ENCODE data around the gene ESRRA.

The ESRRA gene

GRCh38 chr11:64352995-64353714, 47.8 kb downstream of the ESRRA start:
- no peak for DNase-seq

DNA sequence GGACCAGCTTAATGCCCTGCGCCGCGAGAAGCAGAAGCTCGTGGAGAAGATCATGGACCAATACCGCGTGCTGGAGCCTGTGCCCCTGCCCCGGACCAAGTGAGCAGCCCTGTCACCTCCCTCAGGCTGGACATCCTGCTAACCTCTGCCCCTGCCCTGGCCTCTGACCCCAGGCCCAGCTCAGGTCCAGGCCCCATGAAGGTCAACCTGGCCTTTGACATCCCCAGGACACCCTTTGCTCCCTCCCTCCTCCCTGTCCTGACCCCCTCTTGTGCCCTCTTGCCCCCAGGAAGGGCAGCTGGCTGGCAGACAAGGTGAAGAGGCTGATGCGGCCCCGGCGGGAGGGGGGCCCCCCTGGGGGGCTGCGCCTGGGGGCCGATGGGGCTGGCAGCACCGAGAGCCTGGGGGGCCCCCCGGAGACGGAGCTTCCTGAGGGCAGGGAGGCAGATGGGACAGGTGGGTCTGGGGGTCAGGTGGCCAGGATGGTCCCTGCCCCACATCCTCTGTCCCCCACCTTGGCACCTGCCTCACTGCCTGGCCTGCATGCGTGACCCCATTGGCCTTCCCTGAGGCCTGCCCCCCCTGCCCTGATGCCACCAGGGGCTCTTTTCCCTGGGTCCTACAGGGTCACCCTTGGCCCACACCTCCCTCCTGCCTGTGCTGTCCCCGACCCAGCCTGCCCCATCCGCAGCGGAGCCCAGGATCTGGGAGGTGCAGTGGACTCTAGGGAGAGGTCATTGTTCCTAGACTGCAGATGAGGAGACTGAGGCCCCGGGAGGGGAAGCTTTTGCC, 48.6 kb downstream of the ESRRA start:
- DNase-seq, result no peak

- DNase-seq, result no peak
Measured at GRCh38 chr11:64355078-64355940, 50.0 kb downstream of the ESRRA start.

DNA sequence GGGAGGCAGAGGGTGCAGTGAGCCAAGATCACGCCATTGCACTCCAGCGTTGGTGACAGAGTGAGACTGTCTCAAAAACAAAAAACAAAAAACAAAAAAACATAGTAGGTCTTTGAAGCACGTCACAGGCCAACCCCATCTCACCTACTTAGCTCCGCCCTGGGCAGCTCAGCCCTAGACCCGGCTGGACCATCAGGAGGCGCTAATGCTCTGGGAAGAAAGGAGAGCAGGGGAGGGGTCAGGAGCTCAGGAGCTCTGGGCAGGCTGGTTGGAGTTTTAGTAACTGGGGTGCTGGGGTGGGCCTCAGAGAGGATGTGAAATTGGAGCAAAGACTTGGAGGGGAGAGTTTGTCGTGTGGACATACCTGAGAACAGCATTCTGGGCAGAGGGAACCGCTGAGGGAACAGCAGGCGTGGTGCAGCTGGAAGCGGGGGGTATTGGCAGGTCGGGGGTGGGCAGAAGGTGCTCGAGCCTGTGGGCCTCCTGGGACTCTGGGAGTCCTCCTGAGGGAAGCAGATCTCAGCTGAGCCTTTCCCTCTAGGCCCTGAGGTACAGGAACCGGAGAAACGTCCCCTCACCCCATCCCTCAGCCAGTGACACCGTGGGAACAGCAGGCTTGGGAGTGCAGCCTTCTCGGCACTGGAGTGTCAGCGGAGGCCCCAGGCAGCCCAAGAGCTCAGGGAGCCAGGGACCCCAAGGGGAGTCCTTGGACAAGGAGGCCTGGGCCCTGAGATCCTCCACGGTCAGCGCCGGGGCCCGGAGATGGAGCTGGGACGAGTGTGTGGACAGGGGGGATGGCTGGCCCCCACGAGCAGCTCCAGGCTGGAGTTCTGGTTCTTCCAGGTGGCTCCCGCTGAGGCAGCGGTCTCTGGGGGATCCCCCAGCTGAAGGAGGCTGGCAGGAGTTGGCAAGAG, 51.4 kb downstream of the ESRRA start:
- no peak for DNase-seq

GRCh38 chr11:64357446-64357845, 52.1 kb downstream of the ESRRA start:
- no peak for DNase-seq

DNA sequence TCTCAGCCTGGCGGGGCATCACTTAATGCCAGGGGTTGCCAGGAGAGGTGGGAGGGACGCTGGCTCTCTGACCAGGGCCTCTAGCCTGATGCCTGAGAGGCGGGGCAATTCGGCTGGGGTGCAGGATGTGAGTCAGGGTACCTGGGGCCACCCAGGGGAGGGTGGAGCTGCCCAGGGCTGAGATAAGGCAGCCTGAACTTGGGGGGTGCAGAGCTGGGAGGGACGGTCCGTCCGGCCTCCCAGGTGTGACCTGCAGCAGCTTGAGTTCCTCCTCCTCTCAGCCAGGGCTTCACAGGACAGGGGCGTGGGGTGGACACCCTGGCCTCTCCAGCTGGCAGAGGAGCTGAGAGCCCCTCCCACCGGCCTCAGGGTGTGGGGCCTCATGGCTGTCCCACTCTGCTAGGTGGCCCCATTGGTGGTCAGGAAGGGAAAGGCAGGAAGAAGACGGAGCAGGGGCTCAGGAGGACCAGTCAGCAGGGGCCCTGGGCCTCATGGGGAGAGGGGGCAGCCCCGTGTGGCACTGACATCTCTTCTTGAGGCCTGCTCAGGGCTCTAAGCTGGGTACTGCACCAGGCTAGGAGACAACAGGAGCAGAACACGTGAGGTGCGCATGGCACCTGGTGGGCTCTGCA, 52.7 kb downstream of the ESRRA start:
- DNase-seq, result peak; percentile 67

GRCh38 chr11:64358536-64358906, 53.2 kb downstream of the ESRRA start:
- DNase-seq, result no peak

DNA sequence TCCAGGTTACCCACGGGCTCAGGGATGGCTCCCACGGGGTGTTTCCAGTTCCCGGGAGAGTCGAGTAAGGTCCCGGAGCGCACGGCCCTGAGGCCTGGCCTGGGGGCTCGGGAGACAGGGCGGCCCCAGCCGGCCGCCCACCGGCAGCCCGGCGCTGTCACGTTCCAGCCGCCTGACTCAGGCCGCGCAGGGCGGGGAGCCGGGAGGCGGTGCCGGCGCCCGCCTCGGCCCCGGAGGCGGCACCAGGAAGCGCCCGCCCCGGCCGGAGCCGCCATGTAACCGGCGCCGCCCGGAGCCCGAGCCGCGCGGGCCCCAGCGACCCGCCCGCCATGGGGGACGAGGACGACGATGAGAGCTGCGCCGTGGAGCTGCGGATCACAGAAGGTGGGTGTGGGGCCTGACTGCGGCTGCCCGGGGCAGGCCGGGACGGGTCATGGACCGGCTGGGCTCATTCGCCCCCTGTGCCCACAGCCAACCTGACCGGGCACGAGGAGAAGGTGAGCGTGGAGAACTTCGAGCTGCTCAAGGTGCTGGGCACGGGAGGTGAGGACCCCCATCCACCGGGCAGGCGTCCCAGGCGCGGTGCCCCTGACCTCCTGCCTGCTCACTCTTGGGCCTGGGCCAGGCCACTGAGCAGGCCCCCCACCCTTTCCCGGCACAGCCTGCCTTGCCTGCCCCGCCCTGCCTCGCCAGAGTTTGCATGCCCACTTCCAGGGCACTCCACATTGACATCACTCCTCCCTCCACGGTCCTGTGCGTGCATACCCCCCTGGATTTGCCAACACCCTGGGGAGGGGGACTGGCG, 53.8 kb downstream of the ESRRA start, which contains the start of gene RPS6KA4:
TSS of gene RPS6KA4 (plus strand) at position 256 of the 805 bp plus-strand sequence. CDS start at position 330, 74 bp downstream.
- DNase-seq, result peak; percentile 70

DNA sequence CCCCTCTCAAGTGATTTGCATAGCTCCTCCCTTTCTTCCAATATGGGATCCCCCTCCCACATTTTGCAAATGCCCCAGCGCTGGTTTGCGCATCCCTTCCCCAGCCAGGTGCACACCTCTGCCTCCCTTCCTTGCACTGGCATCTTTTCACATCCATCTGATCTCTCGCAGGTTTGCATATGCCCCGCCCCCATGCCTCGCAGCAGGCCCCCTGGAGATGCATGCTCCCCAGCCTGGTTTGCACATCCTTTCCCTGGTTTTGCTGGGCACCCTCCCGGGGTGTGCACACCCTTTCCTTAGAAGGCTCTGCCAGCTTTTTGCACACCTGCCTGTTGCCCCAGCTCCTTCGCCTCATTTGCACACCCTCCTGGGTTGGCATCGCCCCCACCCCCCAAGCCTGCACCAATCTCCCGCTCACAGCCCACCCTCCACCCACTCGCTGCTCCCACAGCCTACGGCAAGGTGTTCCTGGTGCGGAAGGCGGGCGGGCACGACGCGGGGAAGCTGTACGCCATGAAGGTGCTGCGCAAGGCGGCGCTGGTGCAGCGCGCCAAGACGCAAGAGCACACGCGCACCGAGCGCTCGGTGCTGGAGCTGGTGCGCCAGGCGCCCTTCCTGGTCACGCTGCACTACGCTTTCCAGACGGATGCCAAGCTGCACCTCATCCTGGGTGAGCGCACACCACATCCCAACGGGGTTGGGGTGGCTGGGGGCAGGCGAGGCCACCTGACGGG, 54.6 kb downstream of the ESRRA start:
- DNase-seq, result no peak

DNA sequence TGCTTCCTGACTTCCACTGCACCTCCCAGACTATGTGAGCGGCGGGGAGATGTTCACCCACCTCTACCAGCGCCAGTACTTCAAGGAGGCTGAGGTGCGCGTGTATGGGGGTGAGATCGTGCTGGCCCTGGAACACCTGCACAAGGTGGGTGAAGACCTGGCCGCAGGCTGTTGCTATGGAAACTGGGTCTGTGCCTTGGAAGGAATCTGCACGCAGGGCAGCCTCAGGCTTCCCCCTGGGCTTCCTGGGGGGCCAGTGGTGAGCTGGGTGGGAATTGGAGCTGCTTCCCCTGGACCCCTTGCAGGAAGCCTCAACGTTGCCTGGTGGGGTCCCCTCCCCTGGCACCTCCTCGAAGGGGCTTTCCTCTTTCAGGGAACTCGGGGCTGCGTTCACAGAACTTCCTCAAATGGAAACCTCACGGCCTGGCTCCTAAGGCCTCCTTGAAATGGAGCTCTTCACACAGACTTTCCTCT, 55.2 kb downstream of the ESRRA start:
- DNase-seq, result no peak

DNA sequence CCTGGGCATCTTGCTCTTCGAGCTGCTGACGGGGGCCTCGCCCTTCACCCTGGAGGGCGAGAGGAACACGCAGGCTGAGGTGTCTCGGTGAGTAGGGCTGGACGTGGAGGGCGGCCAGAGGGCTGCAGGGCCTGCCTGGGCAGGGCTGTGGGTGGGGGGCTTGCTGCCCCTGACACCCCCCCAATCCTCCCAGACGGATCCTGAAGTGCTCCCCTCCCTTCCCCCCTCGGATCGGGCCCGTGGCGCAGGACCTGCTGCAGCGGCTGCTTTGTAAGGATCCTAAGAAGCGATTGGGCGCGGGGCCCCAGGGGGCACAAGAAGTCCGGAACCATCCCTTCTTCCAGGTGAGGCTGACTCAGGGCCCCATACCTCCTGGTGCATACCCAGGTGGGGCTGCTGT, 56.3 kb downstream of the ESRRA start:
- DNase-seq, result no peak

DNA sequence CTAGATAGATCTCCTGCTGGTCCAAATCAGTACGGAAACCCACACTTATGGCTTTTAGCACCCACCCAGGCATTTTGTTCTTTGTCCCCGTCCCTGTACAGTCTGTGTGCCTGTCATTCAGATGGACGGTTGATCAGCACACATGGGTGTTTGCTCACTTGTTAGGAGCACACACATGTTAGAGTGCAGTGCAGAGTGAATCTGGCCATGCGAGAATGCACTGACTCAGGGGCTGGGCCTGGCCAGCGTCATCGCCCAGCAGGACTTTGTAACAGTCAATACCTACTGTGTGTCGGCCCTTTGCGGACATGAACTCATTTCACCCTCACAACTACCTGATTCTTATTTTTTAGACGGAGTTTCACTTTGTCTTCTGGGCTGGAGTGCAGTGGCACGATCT, 57.0 kb downstream of the ESRRA start:
- no peak for DNase-seq

DNA sequence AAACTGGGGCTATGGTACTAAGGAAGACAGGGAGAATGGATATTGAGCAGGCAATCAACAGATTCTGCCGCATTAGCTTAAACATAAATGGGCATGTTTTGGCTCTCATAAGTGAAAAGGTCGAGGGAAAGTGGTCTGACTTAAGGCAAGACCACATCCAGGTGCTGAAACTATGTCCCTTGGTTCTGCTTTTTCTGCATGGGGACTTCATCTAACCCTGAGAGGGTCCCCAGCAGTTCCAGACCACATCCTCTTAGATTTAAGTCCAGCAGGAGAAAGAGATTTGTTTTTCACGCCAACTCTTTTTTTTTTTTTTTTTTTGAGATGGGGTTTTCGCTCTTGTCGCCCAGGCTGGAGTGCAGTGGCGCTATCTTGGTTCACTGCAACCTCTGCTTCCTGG, 59.1 kb downstream of the ESRRA start:
- no peak for DNase-seq

DNA sequence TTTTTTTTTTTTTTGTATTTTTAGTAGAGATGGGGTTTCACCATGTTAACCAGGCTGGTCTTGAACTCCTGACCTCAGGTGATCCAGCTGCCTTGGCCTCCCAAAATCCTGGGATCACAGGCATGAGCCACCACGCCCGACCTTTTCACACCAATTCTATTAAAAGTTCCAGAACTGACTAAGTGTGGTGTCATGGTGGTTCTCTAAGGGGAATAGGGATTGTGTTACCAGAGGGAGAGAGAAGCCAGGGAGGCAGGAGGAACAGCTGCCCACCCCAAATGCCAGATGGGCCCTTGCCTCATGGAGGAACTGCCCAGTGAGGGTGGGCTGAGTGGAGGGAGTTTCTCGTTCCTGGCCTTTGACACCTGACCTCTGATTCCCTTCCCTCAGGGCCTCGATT, 59.6 kb downstream of the ESRRA start:
- no peak for DNase-seq
